Measurements from ENCODE around the gene ELMOD3. TPM values are rescaled to one million over a fixed set of nuclear protein-coding genes. Genes with fewer than 3 reads are reported as not detected.
"Not testable (repeated sequence)": the region's sequence is repeated elsewhere in the genome, so short reads cannot be mapped to it uniquely, and the experiment has no call there.

ELMOD3 gene
- total and polyA plus RNA-seq, 2 experiments from 2014 or later, result 20.9 to 23.5 TPM

- peak overlapping the region; percentile 98 for H3K27ac ChIP-seq
- H3K4me3 ChIP-seq, result peak overlapping the region; percentile 73
- no peak for TF ChIP-seq CTCF (IDR thresholded peaks at IDR 0.05; ENCODE audit: low read depth, low read length)
- peak; percentile 48 to 61 for DNase-seq (ENCODE audit: low read depth in 1 of 2, low spot score in 1 of 2)
- no peaks in the 10 kb centered on the region for H3K27me3 ChIP-seq
- H3K4me1 ChIP-seq (ENCODE audit: low read depth), result peaks cover 27% of the 10 kb centered on the region
- no peaks in the 10 kb centered on the region for H3K9me3 ChIP-seq (ENCODE audit: low read depth)
- peaks cover 25% of the 10 kb centered on the region for H3K36me3 ChIP-seq
These were observed 27.3 kb upstream of the ELMOD3 start for GRCh38 chr2:85327160-85327821.

GRCh38 chr2:85327822-85328617, 26.5 kb upstream of the ELMOD3 start, which contains the start of gene TGOLN2:
Gene TGOLN2, minus strand, starts transcription at chr2:85327989. Its CDS starts 27 bp downstream, at chr2:85327962.
- Histone ChIP-seq H3K36me3 (peaks cover 19% of the 10 kb centered on the region), H3K4me3 (peak within 1 kb of the TSS; percentile 73), H3K4me1 (ENCODE audit: low read depth) (peaks cover 27% of the 10 kb centered on the region), H3K27ac (peak within 1 kb of the TSS; percentile 98), H3K27me3 (no peaks in the 10 kb centered on the region), H3K9me3 (ENCODE audit: low read depth) (no peaks in the 10 kb centered on the region)
- DNase-seq (ENCODE audit: low read depth in 1 of 2, low spot score in 1 of 2), result peak; percentile 92 to 96
- TF ChIP-seq CTCF (IDR thresholded peaks at IDR 0.05; ENCODE audit: low read depth, low read length), result no peak

GRCh38 chr2:85329181-85329651, 25.4 kb upstream of the ELMOD3 start:
- TF ChIP-seq CTCF (IDR thresholded peaks at IDR 0.05; ENCODE audit: low read depth, low read length), result no peak
- DNase-seq (ENCODE audit: low read depth in 1 of 2, low spot score in 1 of 2), result no peak
- H3K4me3 ChIP-seq, result no peak overlapping the region
- peaks cover 8% of the 10 kb centered on the region for H3K36me3 ChIP-seq
- no peaks in the 10 kb centered on the region for H3K27me3 ChIP-seq
- H3K4me1 ChIP-seq (ENCODE audit: low read depth), result peaks cover 27% of the 10 kb centered on the region
- no peaks in the 10 kb centered on the region for H3K9me3 ChIP-seq (ENCODE audit: low read depth)
- no peak overlapping the region for H3K27ac ChIP-seq

- peaks cover 27% of the 10 kb centered on the region for H3K4me1 ChIP-seq (ENCODE audit: low read depth)
- not testable (repeated sequence) for H3K27me3 ChIP-seq; H3K36me3 ChIP-seq; H3K9me3 ChIP-seq (ENCODE audit: low read depth); H3K27ac ChIP-seq; H3K4me3 ChIP-seq; DNase-seq (ENCODE audit: low read depth in 1 of 2, low spot score in 1 of 2)
These were observed 24.9 kb upstream of the ELMOD3 start for GRCh38 chr2:85329701-85330100.

- H3K36me3 ChIP-seq, result no peaks in the 10 kb centered on the region
- H3K27me3 ChIP-seq, result no peaks in the 10 kb centered on the region
- no peak for DNase-seq (ENCODE audit: low read depth in 1 of 2, low spot score in 1 of 2)
- no peaks in the 10 kb centered on the region for H3K9me3 ChIP-seq (ENCODE audit: low read depth)
- H3K4me1 ChIP-seq (ENCODE audit: low read depth), result peaks cover 20% of the 10 kb centered on the region
- no peak for TF ChIP-seq CTCF (IDR thresholded peaks at IDR 0.05; ENCODE audit: low read depth, low read length)
- no peak overlapping the region for H3K4me3 ChIP-seq
- no peak overlapping the region for H3K27ac ChIP-seq
These were observed 23.5 kb upstream of the ELMOD3 start for GRCh38 chr2:85330839-85331636.

GRCh38 chr2:85333877-85334276, 20.7 kb upstream of the ELMOD3 start:
- H3K27me3 ChIP-seq; DNase-seq (ENCODE audit: low read depth in 1 of 2, low spot score in 1 of 2); H3K4me1 ChIP-seq (ENCODE audit: low read depth); H3K4me3 ChIP-seq; H3K27ac ChIP-seq; H3K9me3 ChIP-seq (ENCODE audit: low read depth); H3K36me3 ChIP-seq: not testable (repeated sequence)

Data from cardiac muscle cell (in vitro differentiated cells and primary cell).